GM12891 (cell line): Measurements from ENCODE around the gene PLIN5.

Experiments
- POLR2A ChIP-seq: IDR thresholded peaks from 2 replicates; pipeline ENCODE4 v1.6.1; 2011; ENCODE audit warnings: low read depth, low read length, control low read depth
- POLR2AphosphoS5 ChIP-seq: IDR thresholded peaks from 2 replicates; pipeline ENCODE4 v1.6.1; 2011; ENCODE audit warnings: low read depth, low read length, control low read depth
- POU2F2 ChIP-seq: IDR thresholded peaks from 2 replicates; pipeline ENCODE4 v1.6.1; 2011; ENCODE audit warnings: low read depth, mild to moderate bottlenecking, control low read depth, low read length, moderate library complexity
- SPI1 ChIP-seq: IDR thresholded peaks from 2 replicates; pipeline ENCODE4 v1.6.1; 2011; ENCODE audit warnings: low read depth, low read length, control low read depth
- TAF1 ChIP-seq: IDR thresholded peaks from 2 replicates; pipeline ENCODE4 v1.6.1; 2011; ENCODE audit warnings: low read depth, low read length, control low read depth

DNA sequence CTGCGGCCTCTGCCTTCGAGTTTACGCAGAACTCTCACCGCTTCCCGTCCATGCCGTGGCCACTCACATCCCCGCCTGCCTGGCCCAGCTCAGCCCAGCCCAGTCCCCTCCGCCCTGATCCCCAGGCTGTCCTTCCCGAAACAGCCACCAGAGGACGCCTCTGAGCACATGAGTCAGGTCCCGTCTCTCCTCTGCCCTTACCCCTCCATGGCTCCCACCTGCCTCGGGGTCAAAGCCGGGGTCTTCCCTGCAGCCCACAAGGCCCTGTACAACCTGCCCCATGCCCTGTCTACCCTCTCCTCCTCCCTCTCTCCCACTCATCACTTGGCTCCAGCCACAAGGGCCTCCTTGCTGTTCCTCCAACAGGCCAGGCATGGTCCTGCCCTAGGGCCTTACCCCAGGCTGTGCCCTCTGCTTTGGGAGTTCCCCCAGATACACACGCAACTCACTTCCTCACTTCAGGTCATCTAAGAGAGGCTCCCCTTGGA, 32.6 kb upstream of the PLIN5 start:
- no peak for TF ChIP-seq POLR2A
- no peak for TF ChIP-seq TAF1
- TF ChIP-seq POLR2AphosphoS5, result no peak
- 0 out of 2 replicates have a peak, but pooled peaks have one; percentile 13 for TF ChIP-seq POU2F2
- no peak for TF ChIP-seq SPI1
